ENCODE data around the gene TEX26.
A peak's percentile ranks its signal among the peaks of the same experiment; 100 is the strongest.

TEX26 gene

DNA sequence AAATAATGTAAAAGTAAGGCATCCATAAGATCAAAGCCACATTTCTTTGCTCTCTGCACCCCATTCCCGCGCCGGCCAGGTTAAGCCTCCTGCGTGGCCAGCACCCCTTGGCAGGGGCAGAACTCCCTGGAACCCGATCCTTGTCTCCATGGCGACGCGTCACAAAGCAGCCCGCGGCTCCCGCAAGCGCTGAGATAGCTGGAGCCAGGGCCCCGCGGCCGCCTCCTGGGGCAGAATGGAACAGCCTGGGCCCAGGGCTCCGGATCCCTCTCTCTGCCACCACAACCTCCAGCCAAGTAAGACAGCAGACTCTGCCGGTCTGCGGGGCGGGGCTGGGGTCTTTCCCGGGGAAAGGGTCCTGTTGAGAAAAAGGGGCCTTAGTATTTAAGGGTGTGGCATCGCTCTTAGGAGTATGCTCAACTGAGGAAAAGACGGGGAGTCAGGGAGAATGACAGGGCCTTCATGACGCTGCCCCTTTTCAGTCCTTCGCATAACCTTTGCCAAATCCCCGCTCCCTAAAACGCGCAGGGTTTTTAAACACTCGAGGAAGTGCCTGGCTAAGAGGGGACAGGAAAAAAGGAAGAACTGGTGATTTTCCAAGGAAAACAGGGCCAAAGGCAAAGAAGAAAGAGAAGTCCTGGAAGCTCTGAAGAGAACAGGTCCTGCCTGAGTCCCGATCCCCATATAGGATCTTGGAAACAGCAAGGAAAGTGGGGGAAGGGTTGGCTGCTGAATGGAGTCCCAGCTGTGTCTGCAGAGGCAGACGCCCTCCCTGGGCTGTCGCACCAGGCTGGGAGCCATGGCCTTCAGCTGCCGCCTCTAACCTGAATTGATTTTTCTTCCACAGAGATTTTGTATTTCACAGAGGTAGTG lies at the start of gene TEX26:
TSS of gene TEX26 (plus strand) at position 176 of the 873 bp plus-strand sequence. CDS start at position 236, 60 bp downstream.
- H3K4me3 ChIP-seq (ENCODE audit: low read depth, low read length): no peak within 1 kb of the TSS
- TF ChIP-seq CTCF (IDR thresholded peaks at IDR 0.05; ENCODE audit: low read depth, low read length) (no peak), POLR2A (IDR thresholded peaks at IDR 0.05; ENCODE audit: extremely low read depth, insufficient read length) (no peak), MYC (IDR thresholded peaks at IDR 0.05; ENCODE audit: low read depth, low read length) (no peak), MAX (IDR thresholded peaks at IDR 0.05; ENCODE audit: low read depth, low read length) (no peak)
- no peak for DNase-seq (ENCODE audit: low read depth)

DNA sequence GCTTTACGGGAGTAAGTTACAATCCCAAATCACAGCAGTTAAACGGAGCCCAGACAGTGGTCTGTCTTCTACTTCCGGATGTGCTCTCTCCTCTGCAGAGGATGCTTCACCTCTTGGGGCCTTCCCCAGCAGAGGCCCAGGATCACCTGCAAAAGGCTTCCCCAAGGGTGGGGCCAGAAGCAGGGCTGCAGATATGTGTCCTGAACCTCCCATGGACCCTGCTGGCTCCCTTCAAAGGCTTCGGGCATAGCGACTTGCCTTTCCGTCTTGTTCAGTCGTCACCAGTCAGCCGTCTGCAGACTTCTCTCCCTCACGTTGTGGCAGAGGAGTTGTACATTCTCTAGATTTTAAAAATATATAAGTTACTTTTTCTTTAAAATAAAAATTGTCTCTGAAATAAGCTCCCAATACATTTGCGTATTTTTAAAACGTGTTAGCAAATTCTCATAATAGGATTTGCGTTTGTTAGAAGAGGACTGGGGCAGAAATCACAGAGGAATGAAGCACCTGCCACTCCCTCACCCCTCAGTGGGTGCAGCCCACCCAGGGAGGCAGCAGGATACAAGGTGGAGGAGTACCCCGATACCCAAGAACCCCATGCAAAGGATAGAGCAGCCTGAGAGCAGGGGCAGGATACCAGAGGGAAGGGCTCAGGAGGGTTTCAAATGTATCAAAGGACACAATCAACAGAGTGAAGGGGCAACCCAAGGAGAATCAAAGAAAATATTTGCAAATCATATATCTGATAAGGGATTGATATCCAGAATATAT lies 49.3 kb upstream of the TEX26 start:
- TF ChIP-seq MYC (IDR thresholded peaks at IDR 0.05; ENCODE audit: low read depth, low read length) (no peak), CTCF (IDR thresholded peaks at IDR 0.05; ENCODE audit: low read depth, low read length) (no peak), MAX (IDR thresholded peaks at IDR 0.05; ENCODE audit: low read depth, low read length) (no peak), POLR2A (IDR thresholded peaks at IDR 0.05; ENCODE audit: extremely low read depth, insufficient read length) (no peak)
- no peak overlapping the region for H3K4me3 ChIP-seq (ENCODE audit: low read depth, low read length)

DNA sequence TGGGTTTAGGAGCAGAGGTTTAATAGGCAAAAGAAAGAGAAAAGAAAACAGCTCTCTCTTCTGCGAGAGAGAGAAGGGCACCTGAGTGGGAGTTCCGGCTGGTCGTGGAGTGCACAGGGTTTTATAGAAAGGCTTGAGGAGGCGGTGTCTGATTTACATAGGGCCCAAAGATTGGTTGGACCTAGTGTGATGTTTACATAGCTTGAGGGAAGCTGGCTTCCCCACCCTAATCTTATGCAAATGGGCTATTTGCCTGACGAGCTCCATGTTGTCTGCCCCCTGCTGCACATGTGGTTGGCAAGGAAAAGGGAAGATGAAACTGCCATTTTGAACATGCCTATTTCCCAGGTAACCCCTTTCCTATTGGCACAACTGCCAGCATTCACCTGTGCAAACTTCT lies 47.9 kb upstream of the TEX26 start:
- peak; percentile 62 for DNase-seq (ENCODE audit: low read depth)
- no peak overlapping the region for H3K4me3 ChIP-seq (ENCODE audit: low read depth, low read length)
- TF ChIP-seq MYC (IDR thresholded peaks at IDR 0.05; ENCODE audit: low read depth, low read length): no peak

More for the DNA sequence above, 49.3 kb upstream of the TEX26 start:
- no peak for DNase-seq (ENCODE audit: low read depth)

- DNase-seq (ENCODE audit: low read depth): no peak
- TF ChIP-seq POLR2A (IDR thresholded peaks at IDR 0.05; ENCODE audit: extremely low read depth, insufficient read length): no peak
- no peak for TF ChIP-seq MYC (IDR thresholded peaks at IDR 0.05; ENCODE audit: low read depth, low read length)
- TF ChIP-seq MAX (IDR thresholded peaks at IDR 0.05; ENCODE audit: low read depth, low read length): no peak
- TF ChIP-seq CTCF (IDR thresholded peaks at IDR 0.05; ENCODE audit: low read depth, low read length): no peak
- no peak overlapping the region for H3K4me3 ChIP-seq (ENCODE audit: low read depth, low read length)
Observed at GRCh38 chr13:30889196-30889690, 43.2 kb upstream of the TEX26 start.

DNA sequence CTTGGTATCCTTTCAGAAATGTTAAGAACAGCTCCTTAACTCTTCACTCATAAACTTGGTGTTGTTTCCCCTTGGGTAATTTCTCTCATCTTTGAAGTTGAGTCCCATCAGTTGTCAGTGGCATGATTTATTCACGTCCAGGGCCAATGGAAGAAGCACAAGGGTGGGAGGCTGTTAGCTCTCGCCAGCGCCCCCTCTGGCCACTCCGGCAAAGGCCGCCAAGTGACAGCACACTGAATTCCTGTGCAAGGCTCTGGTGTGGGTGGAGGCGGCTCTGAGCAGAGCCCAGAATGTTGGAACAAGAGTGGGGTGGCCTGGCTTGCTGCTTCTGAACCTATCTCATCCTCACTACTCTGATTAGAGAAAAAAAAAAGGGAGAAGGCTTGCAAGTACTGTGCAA lies 39.5 kb upstream of the TEX26 start:
- TF ChIP-seq CTCF (IDR thresholded peaks at IDR 0.05; ENCODE audit: low read depth, low read length): peak; percentile 56
- no peak for TF ChIP-seq POLR2A (IDR thresholded peaks at IDR 0.05; ENCODE audit: extremely low read depth, insufficient read length)
- no peak overlapping the region for H3K4me3 ChIP-seq (ENCODE audit: low read depth, low read length)
- DNase-seq (ENCODE audit: low read depth): peak; percentile 30

DNA sequence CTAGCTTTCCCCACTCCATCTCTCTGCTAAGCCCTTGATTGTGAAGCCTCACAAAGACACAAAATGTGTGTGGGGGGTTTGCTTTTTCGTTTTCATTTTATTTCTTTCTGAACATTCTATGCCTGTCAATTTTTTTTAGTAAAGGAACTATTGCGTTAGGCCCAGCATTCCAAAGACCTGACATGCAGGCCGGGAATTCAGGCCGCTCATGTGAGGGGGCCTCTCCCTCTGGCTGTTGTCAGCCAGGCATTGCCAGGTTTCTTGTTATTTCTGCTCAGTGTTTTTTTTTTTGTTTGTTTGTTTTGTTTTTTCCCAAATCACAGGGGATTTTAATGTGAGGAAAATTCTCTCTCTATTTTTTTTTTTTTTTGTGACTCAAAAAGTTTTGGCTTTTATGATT lies 36.7 kb upstream of the TEX26 start:
- H3K4me3 ChIP-seq (ENCODE audit: low read depth, low read length): no peak overlapping the region
- TF ChIP-seq MYC (IDR thresholded peaks at IDR 0.05; ENCODE audit: low read depth, low read length): no peak
- TF ChIP-seq POLR2A (IDR thresholded peaks at IDR 0.05; ENCODE audit: extremely low read depth, insufficient read length): no peak
- TF ChIP-seq MAX (IDR thresholded peaks at IDR 0.05; ENCODE audit: low read depth, low read length): no peak
- TF ChIP-seq CTCF (IDR thresholded peaks at IDR 0.05; ENCODE audit: low read depth, low read length): no peak
- DNase-seq (ENCODE audit: low read depth): no peak
